Kasumi-1 (cell line): Measurements from ENCODE around the gene TKTL1.
"Not testable (repeated sequence)": the region's sequence is repeated elsewhere in the genome, so short reads cannot be mapped to it uniquely, and the experiment has no call there.

Experiments used
- DNase-seq, 2 experiments: peaks; one replicate each; lab custom pipeline; 2025; lab: John Stamatoyannopoulos, UW

TKTL1 gene

DNA sequence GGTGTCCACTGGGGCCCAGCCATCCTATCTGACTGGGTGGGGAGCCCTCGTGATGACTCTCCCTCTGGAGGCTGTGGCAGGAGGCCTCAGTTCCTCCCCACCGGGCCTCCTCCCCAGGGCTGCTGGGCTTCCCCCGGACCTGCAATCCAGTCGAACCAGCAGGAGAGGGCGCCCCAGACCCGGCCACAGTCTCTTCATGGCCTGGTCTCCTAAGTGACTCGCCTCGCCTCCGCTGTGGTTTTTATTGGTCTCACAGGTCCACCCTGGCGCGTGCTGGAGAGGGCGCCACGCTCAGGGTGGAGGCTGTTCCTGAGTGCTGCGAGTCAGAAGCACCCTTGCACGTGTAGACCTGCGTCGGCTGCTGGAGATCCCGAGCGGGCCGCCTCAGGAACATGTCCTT lies 48.0 kb downstream of the TKTL1 start:
- not testable (repeated sequence) for DNase-seq

DNA sequence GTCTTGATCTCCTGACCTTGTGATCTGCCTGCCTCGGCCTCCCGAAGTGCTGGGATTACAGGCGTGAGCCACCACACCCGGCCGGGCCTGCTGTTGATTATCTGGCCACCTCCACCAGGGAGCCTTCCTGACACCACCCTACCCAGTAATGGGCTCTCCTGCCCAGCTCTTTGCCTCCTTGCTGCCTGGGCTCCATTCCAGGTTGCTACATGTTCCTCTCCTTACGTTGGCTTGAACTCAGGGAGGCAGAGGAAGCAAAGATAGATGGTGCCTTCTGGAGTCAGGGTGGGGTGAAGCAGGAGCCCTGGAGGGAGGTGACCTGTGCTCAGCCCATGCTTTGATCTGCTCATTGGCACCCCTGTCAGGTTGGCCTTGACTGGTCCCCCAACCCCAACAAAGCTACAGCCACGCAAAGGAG lies 52.5 kb downstream of the TKTL1 start:
- no peak for DNase-seq

DNA sequence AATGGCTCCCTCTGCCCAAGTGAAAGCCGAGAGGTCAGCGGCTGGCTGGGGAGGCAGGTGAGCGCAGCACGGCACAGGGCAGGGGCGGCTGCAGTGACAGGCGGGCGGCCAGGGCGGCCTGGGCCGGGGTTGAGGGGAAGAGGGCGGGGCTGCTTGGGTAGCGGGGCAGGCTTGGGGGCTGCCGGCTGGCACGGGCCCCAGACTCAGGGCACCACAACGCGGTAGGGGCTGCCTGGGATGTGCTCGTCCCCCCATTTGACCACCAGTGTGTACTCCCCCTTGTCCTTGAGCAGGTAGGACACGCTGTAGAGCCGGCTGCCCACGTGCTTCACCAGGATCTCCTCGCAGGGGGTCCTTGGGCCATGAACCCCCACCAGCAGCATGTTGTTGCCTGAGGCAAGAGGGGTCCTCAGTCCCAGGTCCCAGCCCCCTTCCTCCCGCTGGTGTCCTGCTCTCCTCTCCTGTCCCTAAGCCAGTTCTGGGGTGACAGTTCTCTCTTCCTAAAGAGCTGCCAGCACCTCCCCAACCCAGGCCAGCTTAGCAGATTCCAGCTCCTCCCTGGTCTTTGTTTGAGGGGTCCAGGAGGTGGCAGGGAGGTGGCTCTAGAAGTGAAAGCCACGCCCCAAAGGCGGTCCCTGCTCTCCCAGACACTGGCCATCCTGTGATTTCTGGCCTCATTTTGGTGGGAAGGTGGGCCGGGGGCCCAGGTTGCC lies 53.2 kb downstream of the TKTL1 start:
- DNase-seq = no peak

DNA sequence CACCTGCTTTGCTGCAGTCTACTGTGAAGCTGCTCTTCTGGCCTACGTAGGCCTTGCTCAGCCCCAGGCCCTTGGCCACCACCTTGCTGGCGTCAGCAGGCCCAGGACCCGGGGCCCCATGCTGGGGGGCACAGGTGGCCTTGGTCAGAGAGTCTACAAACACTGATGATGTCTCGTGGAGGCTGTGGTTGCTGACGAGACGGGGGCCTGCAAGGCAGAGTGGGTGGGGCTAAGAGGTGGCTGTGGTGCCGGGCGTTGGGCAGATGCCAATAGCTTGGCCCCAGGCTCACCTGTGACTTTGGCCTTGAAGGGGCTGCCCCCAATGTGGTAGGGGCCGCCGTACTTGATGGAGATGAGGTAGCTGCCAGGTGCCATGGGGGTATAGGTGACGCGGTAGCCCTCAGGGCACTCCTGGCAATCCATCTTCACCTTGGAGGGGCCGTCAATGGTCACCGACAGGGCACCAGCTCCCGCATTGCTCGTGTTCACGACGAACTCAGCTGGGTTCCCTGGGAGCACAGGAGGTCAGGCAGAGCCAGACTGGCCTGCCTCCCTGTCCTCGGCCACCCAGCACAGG lies 53.9 kb downstream of the TKTL1 start:
- DNase-seq = no peak

DNA sequence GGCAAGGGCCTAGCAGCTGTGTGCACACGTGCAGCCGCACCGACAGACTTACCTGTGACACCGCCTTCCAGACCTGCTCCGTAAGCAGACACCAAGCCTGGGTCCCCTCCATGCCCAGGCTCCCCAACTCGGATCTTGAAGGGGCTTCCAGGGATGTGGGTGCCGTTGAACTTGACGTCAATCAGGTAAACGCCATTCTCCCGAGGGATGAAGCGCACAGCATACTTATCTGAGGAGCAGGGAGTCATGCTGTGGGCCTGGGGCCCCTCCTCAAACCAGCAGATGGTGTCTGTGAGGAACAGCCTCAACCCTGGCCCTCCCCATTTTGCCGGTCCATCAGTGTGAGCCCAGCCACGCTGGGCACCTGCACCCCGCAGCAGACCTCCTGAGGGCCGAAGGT lies 54.4 kb downstream of the TKTL1 start:
- no peak for DNase-seq

DNA sequence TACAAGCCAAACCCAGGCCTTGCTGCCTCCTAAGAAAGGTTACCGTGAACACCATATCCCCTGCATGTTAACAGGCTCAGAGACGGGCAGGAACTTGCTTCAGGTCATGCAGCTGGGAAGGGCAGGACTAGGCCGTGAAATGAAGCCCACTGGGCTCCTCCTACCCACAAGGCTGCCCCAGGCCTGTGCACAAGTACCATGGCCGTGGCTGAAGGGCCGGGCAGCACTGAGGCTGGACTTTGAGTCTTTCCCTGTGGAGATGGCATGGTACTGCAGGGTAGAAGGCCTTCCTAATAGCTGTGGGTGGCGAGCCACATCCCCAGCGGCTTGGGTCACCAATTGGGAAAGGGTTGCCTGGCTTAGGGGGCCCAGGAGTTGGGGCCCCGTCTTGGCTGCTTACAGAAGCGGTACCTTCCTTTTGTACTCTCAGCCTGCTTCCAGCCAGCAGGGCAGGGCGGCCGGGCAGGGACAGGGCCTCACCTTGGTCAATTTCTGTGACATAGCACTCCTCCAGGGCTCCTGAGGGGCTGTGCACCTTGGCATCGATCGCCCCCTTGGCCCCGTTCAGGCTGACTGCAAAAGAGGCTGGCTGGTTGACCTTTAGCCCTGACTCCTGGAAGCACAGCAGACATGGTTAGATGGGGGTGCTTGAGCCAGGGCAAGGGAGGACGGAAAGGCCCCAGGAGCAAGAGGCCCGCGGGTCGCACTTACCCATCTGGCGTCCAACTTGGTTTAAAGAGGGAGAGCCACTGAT lies 55.0 kb downstream of the TKTL1 start:
- no peak for DNase-seq

DNA sequence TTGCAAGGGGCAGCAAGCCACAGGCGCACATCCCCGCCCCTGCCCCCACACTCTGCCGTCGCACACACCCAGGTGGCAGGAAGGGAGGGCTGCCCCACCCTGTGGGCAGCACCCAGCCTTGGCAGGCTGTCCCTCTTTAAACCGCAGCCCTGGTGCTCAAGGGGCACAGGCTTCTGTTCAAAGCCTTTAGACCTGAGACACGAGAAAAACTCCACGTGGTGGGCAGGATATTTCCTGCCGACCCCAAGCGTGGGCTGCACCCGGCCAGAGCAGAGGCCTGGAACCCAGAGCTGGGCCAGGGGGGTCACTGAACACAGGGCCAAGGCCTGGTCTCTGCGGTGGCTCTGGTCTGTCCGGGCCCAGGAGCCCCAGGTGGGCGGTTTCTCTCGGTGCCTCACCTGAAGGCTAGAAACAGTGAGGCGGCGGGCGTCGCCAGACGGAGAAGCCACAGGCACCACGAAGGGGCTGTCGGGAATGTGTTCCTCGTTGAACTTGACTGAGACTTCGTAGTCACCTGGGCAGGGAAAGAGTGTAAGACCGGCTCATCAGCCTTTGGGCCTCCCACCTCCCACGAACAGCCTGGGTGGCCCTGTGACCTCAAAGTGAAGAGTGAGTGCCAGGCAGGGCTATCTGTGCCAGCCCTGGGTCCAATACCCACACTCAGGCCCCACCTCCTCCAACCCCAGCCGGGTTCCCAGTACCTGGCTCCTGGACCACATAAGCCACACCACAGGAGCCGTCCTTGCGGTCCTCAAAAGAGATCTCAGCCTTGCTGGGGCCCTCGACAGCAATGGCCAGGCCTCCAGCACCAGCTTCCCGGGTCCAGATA lies 55.8 kb downstream of the TKTL1 start:
- DNase-seq = no peak

DNA sequence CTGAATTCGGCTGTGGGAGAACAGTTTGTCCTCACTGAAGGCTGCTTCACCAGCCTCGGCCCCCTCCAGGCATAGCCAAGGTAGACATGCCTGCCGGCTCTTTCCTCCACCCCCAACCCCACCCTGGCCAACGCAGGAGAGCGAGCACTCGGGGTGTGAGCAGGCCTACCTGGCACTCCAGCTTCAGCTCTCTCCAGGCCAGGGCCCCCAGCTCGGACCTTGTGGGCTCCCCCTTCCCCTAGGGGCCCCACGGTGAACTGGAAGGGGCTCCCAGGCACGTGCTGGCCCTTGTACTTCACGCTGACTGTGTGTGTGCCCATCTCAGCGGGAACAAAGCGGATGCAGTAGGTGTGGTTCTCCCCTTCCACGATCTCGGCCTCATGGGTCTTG lies 56.4 kb downstream of the TKTL1 start:
- no peak for DNase-seq

DNA sequence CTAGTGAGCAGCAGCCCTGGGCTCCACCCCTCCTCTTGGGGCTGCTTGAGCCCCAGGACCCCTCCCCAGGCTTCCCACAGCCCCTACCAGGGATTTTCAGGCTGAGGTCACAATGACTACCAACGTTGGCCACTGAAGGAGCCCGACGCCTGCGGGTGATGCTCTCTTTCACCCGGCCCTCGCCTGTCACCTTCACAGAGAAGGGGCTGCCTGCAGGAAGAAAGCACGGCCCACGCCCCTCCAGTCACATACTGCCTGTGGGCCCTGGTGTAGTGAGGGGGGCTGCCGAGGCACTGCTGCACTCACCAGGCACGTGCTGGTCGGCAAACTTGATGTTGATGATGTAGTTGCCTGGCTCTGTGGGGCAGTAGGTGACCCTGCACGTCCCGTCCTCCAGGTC lies 56.9 kb downstream of the TKTL1 start:
- DNase-seq = no peak

DNA sequence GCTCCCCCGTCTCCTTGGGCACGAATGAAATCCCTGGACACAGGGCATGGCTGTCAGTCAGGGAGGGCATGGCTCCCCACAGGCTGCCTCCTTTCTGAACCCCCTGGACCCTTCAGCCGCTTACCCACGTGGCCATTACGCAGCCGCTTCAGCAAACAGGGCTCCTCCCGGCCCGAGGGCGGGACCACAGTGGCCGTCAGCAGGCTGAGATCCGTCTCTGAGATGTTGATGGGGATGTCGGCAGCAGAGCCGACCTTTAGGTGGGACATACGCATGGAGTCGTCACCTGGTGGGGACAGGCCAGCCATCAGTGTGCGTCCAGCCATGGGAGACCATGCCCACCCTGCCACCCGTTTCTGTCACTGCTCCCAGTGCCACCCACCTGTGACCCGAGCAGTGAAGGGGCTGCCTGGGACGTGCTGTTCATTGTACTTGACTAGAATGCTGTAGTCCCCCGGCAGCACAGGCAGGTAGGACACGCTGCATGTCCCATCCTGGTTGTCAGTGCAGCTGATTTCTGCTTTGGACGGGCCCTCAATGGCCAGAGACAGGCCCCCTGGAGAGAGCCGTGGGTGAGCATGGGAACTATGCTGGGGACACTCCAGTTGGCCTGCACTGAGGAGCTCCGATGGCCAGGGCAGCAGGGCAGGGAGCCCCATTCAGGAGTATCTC lies 57.7 kb downstream of the TKTL1 start:
- no peak for DNase-seq

DNA sequence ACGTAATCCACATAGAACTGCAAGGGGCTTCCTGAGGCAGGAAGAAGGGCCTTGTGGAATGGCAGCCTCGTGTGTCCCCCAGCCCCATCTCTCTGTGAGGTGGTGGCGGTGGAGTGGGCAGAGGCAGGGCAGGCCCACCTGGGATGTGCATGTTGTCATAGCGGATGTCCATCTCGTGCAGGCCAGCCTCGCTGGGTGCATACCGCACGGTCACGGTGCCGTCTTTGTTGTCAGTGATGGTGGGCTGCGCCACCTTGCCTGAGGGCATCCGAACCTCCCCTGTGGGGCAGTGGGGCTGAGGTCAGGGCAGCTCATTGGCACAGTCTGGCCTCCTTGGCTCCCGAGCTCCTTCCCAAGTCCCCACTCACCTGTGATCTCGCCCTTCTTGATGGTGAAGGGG lies 58.4 kb downstream of the TKTL1 start:
- no peak for DNase-seq

DNA sequence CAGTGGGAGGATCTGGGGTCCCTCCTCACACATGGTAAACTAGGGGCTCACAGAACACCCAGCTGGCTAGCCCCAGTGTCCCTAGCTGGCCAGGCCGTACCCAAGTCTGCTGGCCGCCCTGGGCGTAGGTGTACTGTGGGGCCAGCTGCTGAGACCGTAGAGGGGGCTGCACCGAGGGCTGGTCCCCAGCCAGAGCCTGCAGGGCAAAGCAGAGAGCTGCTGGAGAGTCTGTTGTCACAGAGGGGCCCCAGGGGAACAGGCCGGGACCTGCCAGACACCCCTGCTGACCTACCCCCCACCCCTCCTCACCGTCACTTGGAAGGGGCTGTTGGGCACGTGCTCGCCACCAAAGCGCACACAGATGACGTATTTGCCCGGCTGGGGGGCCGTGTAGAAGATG lies 58.9 kb downstream of the TKTL1 start:
- DNase-seq = no peak

DNA sequence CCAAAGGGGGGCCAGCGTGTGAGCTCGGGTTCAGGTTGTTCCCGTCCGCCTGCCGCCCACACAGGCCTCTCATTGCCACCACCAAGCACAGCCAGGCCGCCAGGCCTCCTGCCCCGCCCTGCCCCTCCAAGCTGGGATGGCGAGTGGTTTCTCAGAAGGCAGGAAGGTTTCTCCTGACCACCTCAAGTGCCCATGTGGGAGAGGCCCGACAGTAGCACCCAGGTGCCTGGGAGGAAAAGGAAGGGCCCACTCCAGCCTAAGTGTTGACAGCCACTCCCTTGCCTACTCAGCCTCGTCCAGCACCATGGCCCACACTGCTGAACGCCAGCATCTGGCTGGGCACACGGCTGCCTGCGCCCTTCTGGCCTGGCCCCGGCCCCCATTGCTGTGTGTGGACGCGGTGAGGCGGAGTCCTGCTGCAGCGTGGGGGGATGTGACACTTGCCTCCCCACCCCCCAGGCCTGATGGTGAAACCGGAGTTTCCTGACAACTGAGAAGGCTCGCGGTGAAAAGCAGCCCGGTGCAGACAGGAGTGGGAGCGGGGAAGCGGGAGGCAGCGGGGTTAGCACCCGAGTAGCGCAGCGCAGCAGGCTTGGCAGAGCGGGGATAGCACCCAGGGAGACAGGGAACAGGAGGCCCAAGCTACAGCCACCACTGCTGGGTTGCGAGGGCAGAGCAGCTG lies 59.6 kb downstream of the TKTL1 start:
- DNase-seq = no peak

DNA sequence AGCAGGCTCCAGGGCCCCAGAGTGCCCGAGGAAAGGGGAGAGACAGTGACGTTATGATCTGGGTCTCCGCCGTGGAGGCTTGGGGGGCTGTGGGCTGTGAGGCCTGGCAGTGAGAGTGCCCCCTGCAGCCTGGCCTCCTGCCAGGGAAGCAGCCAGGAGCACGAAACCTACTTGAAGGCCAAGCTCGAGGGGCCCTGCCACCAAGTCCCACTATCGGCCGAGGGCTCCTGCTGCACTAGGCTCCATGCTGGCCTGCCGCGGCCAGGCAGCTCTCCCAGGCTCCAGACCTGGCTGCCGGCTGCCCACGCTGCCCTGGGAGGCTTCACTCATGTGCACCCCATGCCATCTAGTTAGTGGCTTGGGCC lies 60.2 kb downstream of the TKTL1 start:
- no peak for DNase-seq

DNA sequence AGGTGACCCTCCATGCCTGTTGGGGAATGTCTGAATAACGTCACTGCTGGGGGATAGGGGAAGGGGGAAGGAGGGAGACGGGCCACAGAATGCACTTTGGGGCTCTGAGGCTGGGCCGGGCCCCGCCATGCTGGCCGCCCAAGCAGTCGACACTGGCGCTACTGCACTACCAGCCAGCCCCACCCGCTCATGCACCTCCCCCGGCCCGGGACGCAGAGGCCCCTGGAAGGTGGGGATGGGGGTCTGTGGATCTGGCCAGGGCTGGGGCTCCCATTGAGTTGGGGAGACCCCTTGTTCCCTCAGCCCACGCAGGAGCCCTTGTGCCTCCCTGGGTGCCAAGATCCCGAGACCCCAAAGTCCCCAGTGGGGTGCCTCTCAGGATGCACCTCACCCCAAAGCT lies 61.0 kb downstream of the TKTL1 start:
- no peak for DNase-seq

DNA sequence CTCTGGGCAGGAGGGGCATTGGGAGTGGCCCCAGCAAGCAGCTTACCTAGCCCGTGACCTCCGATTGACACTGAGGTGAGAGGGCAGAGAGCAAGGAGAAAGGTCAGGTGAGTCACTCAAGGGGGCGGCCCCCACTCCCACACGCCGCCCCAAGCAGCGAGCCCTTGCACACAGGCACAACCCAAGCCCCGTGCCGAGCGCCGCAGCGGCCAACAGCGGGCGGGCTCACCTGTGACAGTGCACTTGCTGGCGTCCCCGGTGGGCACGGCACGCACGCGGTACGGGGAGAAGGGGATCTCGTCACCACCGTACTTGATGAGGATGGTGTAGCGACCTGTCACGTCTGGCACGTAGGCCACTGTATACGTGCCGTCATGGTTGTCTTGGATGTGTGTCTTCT lies 61.6 kb downstream of the TKTL1 start:
- no peak for DNase-seq

DNA sequence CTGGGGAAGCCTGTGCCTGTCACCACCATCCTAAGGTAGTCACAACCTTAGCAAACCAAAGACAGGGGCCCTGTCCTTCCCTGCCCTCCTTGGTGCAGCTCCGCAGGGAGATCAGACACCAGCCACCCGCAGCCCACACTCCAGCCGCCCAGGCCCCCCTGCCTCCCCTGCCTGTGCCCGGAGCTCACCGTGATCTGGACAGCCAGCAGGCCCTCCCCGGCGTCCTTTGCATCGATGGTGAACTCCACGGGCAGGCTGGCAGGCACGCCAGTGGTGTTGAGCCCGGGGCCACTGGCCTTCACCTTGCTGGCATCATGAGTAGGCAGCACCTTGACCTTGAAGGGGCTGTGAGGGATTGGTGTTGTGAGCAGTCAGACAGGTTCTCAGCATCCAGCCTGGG lies 62.4 kb downstream of the TKTL1 start:
- DNase-seq = no peak

DNA sequence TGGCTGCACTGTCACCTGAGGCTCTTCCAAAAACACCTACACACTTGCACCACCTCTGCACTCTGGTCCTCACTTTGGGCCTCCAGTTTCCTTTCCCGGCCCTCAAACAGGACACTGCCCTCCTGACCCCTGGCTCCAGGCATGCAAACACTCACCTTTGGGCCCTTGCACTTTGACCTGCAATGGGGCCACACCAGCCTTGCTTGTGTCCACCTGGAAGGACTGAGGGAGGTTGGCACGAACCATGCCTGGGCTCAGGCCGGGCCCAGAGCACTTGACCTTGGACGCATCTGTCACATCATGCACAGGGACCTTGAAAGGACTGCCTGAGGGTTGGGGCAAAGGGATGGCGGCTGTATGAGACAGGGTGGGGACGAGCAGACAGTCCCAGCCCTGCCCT lies 63.2 kb downstream of the TKTL1 start:
- no peak for DNase-seq

DNA sequence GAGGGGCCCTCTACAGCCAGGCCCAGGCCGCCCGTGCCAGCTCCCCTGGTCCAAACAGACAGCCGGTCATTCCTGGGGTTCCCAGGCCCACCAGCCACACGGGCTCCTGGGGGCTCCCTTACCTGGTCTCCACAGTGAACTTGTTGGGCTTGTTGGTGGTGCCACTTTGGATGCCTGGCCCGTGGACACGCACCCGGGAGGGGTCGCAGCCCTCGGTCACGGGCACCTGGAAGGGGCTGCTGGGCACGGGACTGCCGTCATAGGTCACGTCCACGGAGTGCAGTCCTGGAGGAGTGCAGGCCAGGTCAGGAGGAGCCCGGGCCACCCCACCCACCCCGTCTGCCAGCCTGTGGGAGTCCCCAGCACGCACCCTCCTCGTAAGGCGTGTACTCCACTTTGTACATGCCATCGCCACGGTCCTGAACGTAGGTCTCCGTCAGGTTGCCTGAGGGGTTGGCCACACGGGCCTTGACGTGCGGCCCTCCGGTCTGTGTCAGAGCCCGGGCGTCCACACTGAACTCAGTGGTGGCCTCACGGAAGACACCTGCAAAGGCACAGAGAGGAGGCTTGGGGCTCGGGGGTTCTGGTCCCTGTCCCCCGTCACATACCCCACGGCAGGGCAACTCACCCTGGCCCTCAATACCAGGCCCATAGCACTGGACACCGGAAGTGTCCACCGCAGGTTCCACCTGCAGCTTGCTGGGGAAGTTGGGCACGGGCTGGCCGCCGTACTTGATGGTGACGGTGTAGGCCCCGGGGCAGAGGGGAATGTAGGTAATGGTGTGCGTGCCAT lies 64.0 kb downstream of the TKTL1 start:
- DNase-seq = no peak

DNA sequence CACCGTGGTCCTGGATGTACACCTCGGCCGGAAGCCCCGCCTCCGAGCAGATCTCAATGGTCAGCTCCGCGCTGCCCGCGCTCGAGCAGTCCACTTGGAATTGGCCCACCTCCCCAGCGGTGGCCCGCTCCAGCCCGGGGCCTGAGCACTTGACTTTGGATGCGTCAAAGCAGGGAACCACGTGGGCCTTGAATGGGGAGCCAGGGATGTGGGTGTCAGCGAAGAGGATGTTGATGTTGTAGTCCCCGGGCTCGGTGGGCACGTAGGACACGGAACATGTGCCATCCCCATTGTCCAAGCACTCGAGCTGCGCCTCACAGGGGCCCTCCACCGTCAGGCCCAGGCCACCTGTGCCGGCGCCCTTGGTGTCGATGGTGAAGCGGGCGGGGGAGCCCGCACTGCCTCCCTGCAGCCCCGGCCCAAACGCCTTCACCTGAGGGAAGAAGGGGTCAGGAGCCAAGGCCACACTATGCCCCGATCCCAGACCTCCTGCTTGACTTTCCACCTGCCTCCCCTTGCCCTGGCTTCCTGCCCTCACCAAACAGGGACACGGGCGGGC lies 64.6 kb downstream of the TKTL1 start:
- DNase-seq = no peak
